HepG2 (cell line): ENCODE data around the gene NOTUM. TPM values are rescaled to one million over a fixed set of nuclear protein-coding genes. Genes with fewer than 3 reads are reported as not detected.

ENCODE experiments used
- ATAC-seq: fragments of 200-7000 bp; cut with Tn5 transposase; 3 replicates; pipeline ENCODE4 v1.9.1; 2020; ENCODE audit warnings: mild to moderate bottlenecking, moderate library complexity
- BruUV-seq: library from RNA; stranded (reverse); fragments of 400-500 nt; replicated peaks from 2 replicates; lab custom pipeline; 2021; lab: Mats Ljungman, UMichigan
- CTCF ChIA-PET: fragments of 300-600 bp; formaldehyde crosslinking; extraction: SDS; loops from one replicate; lab custom pipeline; 2021; ENCODE audit warnings: low total read pairs, inconsistent platforms, low intra/inter-chr PET ratio; lab: Yijun Ruan, JAX
- POLR2A ChIA-PET: fragments of 350-600 bp; sonication (Branson Sonifier 250); formaldehyde crosslinking; loops from one replicate; lab custom pipeline; 2020; ENCODE audit warnings: antibody characterized with exemption, inconsistent platforms; lab: Yijun Ruan, JAX
- DNase-seq: peaks from one replicate; pipeline ENCODE4 v3.0.0-alpha.2; 2015; ENCODE audit warnings: low spot score
- FAIRE-seq: peaks from 3 replicates; lab custom pipeline; 2011; peaks lifted over from hg19 to GRCh38; lab: Jason Lieb, UNC
- H2AFZ ChIP-seq: one replicate; pipeline ENCODE4 v1.6.1; 2011; ENCODE audit warnings: low read length, inconsistent platforms
- H3K27ac ChIP-seq: fragments of 300-600 bp; 3 replicates; pipeline ENCODE4 v1.8.0; 2011; ENCODE audit warnings: mixed run types, mild to moderate bottlenecking, mixed read lengths, low read length, inconsistent platforms; ENCODE audit not compliant: insufficient read depth; ENCODE audit errors: extremely low read length
- H3K27me3 ChIP-seq, 2 experiments: fragments of 200-600 bp in 1 of 2; 2 replicates in 1 of 2; 3 replicates in 1 of 2; pipeline versions ENCODE4 v1.6.0 to v1.8.0; 2011; ENCODE audit warnings: low read length in 2 of 2, mild to moderate bottlenecking in 2 of 2, moderate library complexity in 2 of 2, inconsistent platforms in 1 of 2; ENCODE audit not compliant: insufficient read depth in 2 of 2, control insufficient read depth in 1 of 2
- H3K36me3 ChIP-seq, 2 experiments: fragments of 200-600 bp in 1 of 2; replicated peaks in 1 of 2; 2 replicates in 1 of 2; 3 replicates in 1 of 2; pipeline versions ENCODE4 v1.5.1 to v1.8.0; 2011; ENCODE audit warnings: low read length in 2 of 2, inconsistent platforms in 1 of 2; ENCODE audit not compliant: insufficient read depth in 2 of 2, control insufficient read depth in 1 of 2
- H3K4me1 ChIP-seq: 2 replicates; pipeline ENCODE4 v1.5.1; 2012; ENCODE audit warnings: low read length, inconsistent platforms; ENCODE audit not compliant: insufficient read depth
- H3K4me2 ChIP-seq: 2 replicates; pipeline ENCODE4 v1.6.0; 2011; ENCODE audit warnings: low read depth, low read length, inconsistent platforms
- H3K4me3 ChIP-seq, 3 experiments: fragments of 200-600 bp in 1 of 3; sonication (generic), shearing (Covaris generic) in 1 of 3; replicated peaks in 1 of 3; 2 replicates each; pipeline ENCODE4 v1.5.1; 2011 to 2016; ENCODE audit warnings: low read length in 3 of 3, inconsistent platforms in 2 of 3, low read depth in 2 of 3, mild to moderate bottlenecking in 2 of 3, control low read depth in 1 of 3, mixed read lengths in 1 of 3; ENCODE audit not compliant: insufficient read depth in 1 of 3
- H3K79me2 ChIP-seq: one replicate; pipeline ENCODE4 v1.6.1; 2011; ENCODE audit warnings: low read length, inconsistent platforms; ENCODE audit not compliant: insufficient read depth
- H3K9ac ChIP-seq: 2 replicates; pipeline ENCODE4 v1.6.0; 2011; ENCODE audit warnings: mild to moderate bottlenecking, low read depth, low read length, inconsistent platforms; ENCODE audit not compliant: insufficient read depth
- H3K9me3 ChIP-seq: 2 replicates; pipeline ENCODE4 v1.5.1; 2012; ENCODE audit warnings: mild to moderate bottlenecking, low read length
- H4K20me1 ChIP-seq: 2 replicates; pipeline ENCODE4 v1.6.0; 2011; ENCODE audit warnings: inconsistent platforms, mild to moderate bottlenecking, low read length, moderate library complexity; ENCODE audit not compliant: insufficient read depth
- CHD4 ChIP-seq: fragments of 200-600 bp; sonication (generic); IDR thresholded peaks from 2 replicates; pipeline ENCODE4 v1.7.0; 2017; ENCODE audit warnings: mild to moderate bottlenecking, low read length, borderline replicate concordance
- FOXA3 ChIP-seq: IDR thresholded peaks from 2 replicates; pipeline ENCODE4 v1.6.1; 2016; ENCODE audit warnings: missing genetic modification reagents, missing compliant biosample characterization
- GATAD2A ChIP-seq: IDR thresholded peaks from 2 replicates; pipeline ENCODE4 v1.6.1; 2016
- JUNB ChIP-seq: sonication (generic); formaldehyde crosslinking; IDR thresholded peaks from 2 replicates; pipeline ENCODE4 v1.8.0; 2022; ENCODE audit warnings: missing genetic modification reagents, mild to moderate bottlenecking, borderline replicate concordance
- MAFF ChIP-seq: IDR thresholded peaks from 2 replicates; pipeline ENCODE4 v1.6.1; 2011; ENCODE audit warnings: low read depth, low read length, improper control_type of control experiment
- MYC ChIP-seq: sonication (generic); formaldehyde crosslinking; IDR thresholded peaks from 2 replicates; pipeline ENCODE4 v1.9.0; 2021; ENCODE audit warnings: missing genetic modification reagents, borderline replicate concordance
- SPEN ChIP-seq: sonication (generic); formaldehyde crosslinking; IDR thresholded peaks from 2 replicates; pipeline ENCODE4 v1.5.1; 2020; ENCODE audit warnings: low read depth, mild to moderate bottlenecking, missing genetic modification reagents
- TEAD2 ChIP-seq: sonication (generic); formaldehyde crosslinking; IDR thresholded peaks from 2 replicates; pipeline ENCODE4 v1.9.0; 2021; ENCODE audit warnings: missing genetic modification reagents
- TMF1 ChIP-seq: sonication (generic); formaldehyde crosslinking; IDR thresholded peaks from 2 replicates; pipeline ENCODE4 v1.8.1; 2022; ENCODE audit warnings: low read depth, missing genetic modification reagents
- ZNF574 ChIP-seq: sonication (generic); formaldehyde crosslinking; IDR thresholded peaks from 2 replicates; pipeline ENCODE4 v1.4.0; 2020; ENCODE audit warnings: missing genetic modification reagents
- WGBS: methylation state at CpG from one replicate; pipeline ENCODE4 v1.1.6; 2017; ENCODE audit warnings: low lambda C conversion rate; 5-methylcytosine and 5-hydroxymethylcytosine counted together
- in situ Hi-C: cut with HindIII; loops from 2 replicates; pipeline ENCODE4 v1.10.0; 2017; ENCODE audit warnings: low pct_unique_long_range_greater_than_20kb; ENCODE audit not compliant: extremely low pct_ligation_motif_present
- intact Hi-C: fragments of 100-400 bp; cut with micrococcal nuclease; formaldehyde crosslinking; loops from one replicate; pipeline ENCODE4 v1.10.0; 2022; ENCODE audit not compliant: unreplicated experiment
- polyA plus RNA-seq, 8 experiments: library from polyadenylated mRNA; depleted of rRNA in 3 of 8; stranded (reverse) in 7 of 8; unstranded in 1 of 8; fragments of >200 nt; fragmentation: Illumina TruSeq in 4 of 8; extraction: Trizol in 4 of 8; gene quantifications; 2 replicates each; pipeline versions ENCODE4 v1.2.1 to v1.2.3, GENCODE V29; 2011 to 2016; ENCODE audit warnings: low read depth in 4 of 8, missing spikeins in 1 of 8, mixed read lengths in 1 of 8; ENCODE audit not compliant: insufficient read depth in 1 of 8
- total RNA-seq, 5 experiments: library from RNA; depleted of rRNA; stranded (reverse); fragments of >200 nt; fragmentation: Illumina TruSeq; extraction: Trizol; gene quantifications; 2 replicates each; pipeline ENCODE4 v1.2.3, GENCODE V29; 2016; ENCODE audit warnings: low read depth in 1 of 5
- TF ChIP-seq, protein P1 (sequence below): sonication (generic); formaldehyde crosslinking; IDR thresholded peaks from 2 replicates; pipeline ENCODE4 v1.4.0; 2020; ENCODE audit warnings: missing genetic modification reagents, borderline replicate concordance
- TF ChIP-seq, protein P2 (sequence below): sonication (generic); formaldehyde crosslinking; IDR thresholded peaks from 2 replicates; pipeline ENCODE4 v1.8.1; 2023; ENCODE audit warnings: missing genetic modification reagents, mild to moderate bottlenecking, borderline replicate concordance
- TF ChIP-seq, protein P3 (sequence below): sonication (generic); formaldehyde crosslinking; IDR thresholded peaks from 2 replicates; pipeline ENCODE4 v1.4.0; 2020; ENCODE audit warnings: mild to moderate bottlenecking, low read depth, missing genetic modification reagents

The NOTUM gene
- total and polyA plus RNA-seq, 2 of the 13 experiments (the other 11 are each of a cell fraction or from before 2014, with no cell fraction given): 150 to 160 TPM

GRCh38 chr17:81924557-81925532 lies 36.1 kb downstream of the NOTUM start:
- peaks cover 49% of the 10 kb centered on the region for H3K4me1 ChIP-seq
- DNase-seq (peak; percentile 56), ATAC-seq (peak; percentile 26), FAIRE-seq (peak; percentile 84)
- CTCF ChIA-PET: no interaction called here
- H4K20me1 ChIP-seq: peaks cover 28% of the 10 kb centered on the region
- H3K4me2 ChIP-seq: peak overlapping the region; percentile 85
- H2AFZ ChIP-seq: no peak overlapping the region
- intact Hi-C loops: no loop called here
- H3K79me2 ChIP-seq: peaks cover 70% of the 10 kb centered on the region
- H3K27me3 ChIP-seq: no peaks in the 10 kb centered on the region
- BruUV-seq: no TSS peak
- H3K4me3 ChIP-seq: peak overlapping the region in 2 of 3 experiments; percentile 36 to 61; a peak in 5 of 6 replicates
- H3K9me3 ChIP-seq: no peaks in the 10 kb centered on the region
- peak overlapping the region; percentile 67 for H3K27ac ChIP-seq
- in situ Hi-C loops: no loop called here
- POLR2A ChIA-PET: interaction anchor here (0.7 to 6.1 kb wide), 15 partner anchors 8 to 222 kb away, joined by 3 to 71 read pairs (median 5); partner anchors contain the start of genes CENPX, LRRC45, MCRIP1 and MRPL12
- 41% methylated on average over 17 of the region's 21 CpGs for WGBS
- H3K36me3 ChIP-seq: peaks cover 19 to 22% of the 10 kb centered on the region in 2 experiments
- peak overlapping the region; percentile 53 for H3K9ac ChIP-seq
- TF ChIP-seq TEAD2 (CRISPR knock-in tag) (no peak), JUNB (CRISPR knock-in tag) (no peak), ZNF574 (CRISPR knock-in tag) (0 out of 2 replicates have a peak, but pooled peaks have one; percentile 9), CHD4 (no peak), TMF1 (CRISPR knock-in tag) (peak; percentile 30; the same call in 1 of the 2 replicates), SPEN (CRISPR knock-in tag) (peak; percentile 88), FOXA3 (CRISPR knock-in tag) (no peak), MAFF (peak; percentile 94), MYC (CRISPR knock-in tag) (peak; percentile 61; the same call in 1 of the 2 replicates), GATAD2A (CRISPR knock-in tag) (no peak)
- TF ChIP-seq, protein P1, sequence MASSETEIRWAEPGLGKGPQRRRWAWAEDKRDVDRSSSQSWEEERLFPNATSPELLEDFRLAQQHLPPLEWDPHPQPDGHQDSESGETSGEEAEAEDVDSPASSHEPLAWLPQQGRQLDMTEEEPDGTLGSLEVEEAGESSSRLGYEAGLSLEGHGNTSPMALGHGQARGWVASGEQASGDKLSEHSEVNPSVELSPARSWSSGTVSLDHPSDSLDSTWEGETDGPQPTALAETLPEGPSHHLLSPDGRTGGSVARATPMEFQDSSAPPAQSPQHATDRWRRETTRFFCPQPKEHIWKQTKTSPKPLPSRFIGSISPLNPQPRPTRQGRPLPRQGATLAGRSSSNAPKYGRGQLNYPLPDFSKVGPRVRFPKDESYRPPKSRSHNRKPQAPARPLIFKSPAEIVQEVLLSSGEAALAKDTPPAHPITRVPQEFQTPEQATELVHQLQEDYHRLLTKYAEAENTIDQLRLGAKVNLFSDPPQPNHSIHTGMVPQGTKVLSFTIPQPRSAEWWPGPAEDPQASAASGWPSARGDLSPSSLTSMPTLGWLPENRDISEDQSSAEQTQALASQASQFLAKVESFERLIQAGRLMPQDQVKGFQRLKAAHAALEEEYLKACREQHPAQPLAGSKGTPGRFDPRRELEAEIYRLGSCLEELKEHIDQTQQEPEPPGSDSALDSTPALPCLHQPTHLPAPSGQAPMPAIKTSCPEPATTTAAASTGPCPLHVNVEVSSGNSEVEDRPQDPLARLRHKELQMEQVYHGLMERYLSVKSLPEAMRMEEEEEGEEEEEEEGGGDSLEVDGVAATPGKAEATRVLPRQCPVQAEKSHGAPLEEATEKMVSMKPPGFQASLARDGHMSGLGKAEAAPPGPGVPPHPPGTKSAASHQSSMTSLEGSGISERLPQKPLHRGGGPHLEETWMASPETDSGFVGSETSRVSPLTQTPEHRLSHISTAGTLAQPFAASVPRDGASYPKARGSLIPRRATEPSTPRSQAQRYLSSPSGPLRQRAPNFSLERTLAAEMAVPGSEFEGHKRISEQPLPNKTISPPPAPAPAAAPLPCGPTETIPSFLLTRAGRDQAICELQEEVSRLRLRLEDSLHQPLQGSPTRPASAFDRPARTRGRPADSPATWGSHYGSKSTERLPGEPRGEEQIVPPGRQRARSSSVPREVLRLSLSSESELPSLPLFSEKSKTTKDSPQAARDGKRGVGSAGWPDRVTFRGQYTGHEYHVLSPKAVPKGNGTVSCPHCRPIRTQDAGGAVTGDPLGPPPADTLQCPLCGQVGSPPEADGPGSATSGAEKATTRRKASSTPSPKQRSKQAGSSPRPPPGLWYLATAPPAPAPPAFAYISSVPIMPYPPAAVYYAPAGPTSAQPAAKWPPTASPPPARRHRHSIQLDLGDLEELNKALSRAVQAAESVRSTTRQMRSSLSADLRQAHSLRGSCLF: no peak
- TF ChIP-seq, protein P2, sequence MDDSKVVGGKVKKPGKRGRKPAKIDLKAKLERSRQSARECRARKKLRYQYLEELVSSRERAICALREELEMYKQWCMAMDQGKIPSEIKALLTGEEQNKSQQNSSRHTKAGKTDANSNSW (CRISPR knock-in tag): no peak
- TF ChIP-seq, protein P3, sequence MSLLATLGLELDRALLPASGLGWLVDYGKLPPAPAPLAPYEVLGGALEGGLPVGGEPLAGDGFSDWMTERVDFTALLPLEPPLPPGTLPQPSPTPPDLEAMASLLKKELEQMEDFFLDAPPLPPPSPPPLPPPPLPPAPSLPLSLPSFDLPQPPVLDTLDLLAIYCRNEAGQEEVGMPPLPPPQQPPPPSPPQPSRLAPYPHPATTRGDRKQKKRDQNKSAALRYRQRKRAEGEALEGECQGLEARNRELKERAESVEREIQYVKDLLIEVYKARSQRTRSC: 0 out of 2 replicates have a peak, but pooled peaks have one; percentile 42
